Measurements from ENCODE around the gene CDK13.
"Not testable (repeated sequence)": the region's sequence is repeated elsewhere in the genome, so short reads cannot be mapped to it uniquely, and the experiment has no call there.

CDK13 gene

GRCh38 chr7:39911167-39911566 lies 38.9 kb upstream of the CDK13 start:
- no peak for TF ChIP-seq CTCF (IDR thresholded peaks at IDR 0.05; ENCODE audit: extremely low read depth, insufficient read depth, missing control alignments)
- in situ Hi-C loops (cut with MboI; ENCODE audit: low pct_unique_long_range_greater_than_20kb, low sequenced_read_pairs, unreplicated experiment), result no loop called here
- DNase-seq (ENCODE audit: low spot score), result no peak

- in situ Hi-C loops (cut with MboI; ENCODE audit: low pct_unique_long_range_greater_than_20kb, low sequenced_read_pairs, unreplicated experiment); DNase-seq (ENCODE audit: low spot score): not testable (repeated sequence)
These were observed 34.2 kb upstream of the CDK13 start for GRCh38 chr7:39915847-39916246.

- in situ Hi-C loops (cut with MboI; ENCODE audit: low pct_unique_long_range_greater_than_20kb, low sequenced_read_pairs, unreplicated experiment), result no loop called here
- DNase-seq (ENCODE audit: low spot score), result no peak
- no peak for TF ChIP-seq CTCF (IDR thresholded peaks at IDR 0.05; ENCODE audit: extremely low read depth, insufficient read depth, missing control alignments)
These were observed 30.4 kb upstream of the CDK13 start for GRCh38 chr7:39919646-39920045.

GRCh38 chr7:39921506-39922175 lies 28.4 kb upstream of the CDK13 start:
- in situ Hi-C loops (cut with MboI; ENCODE audit: low pct_unique_long_range_greater_than_20kb, low sequenced_read_pairs, unreplicated experiment), result no loop called here
- no peak for DNase-seq (ENCODE audit: low spot score)
- no peak for TF ChIP-seq CTCF (IDR thresholded peaks at IDR 0.05; ENCODE audit: extremely low read depth, insufficient read depth, missing control alignments)

- in situ Hi-C loops (cut with MboI; ENCODE audit: low pct_unique_long_range_greater_than_20kb, low sequenced_read_pairs, unreplicated experiment), result no loop called here
- TF ChIP-seq CTCF (IDR thresholded peaks at IDR 0.05; ENCODE audit: extremely low read depth, insufficient read depth, missing control alignments), result no peak
These were observed 27.5 kb upstream of the CDK13 start for GRCh38 chr7:39922580-39922979.

GRCh38 chr7:39923091-39923490 lies 27.0 kb upstream of the CDK13 start:
- DNase-seq (ENCODE audit: low spot score), result no peak
- no peak for TF ChIP-seq CTCF (IDR thresholded peaks at IDR 0.05; ENCODE audit: extremely low read depth, insufficient read depth, missing control alignments)
- in situ Hi-C loops (cut with MboI; ENCODE audit: low pct_unique_long_range_greater_than_20kb, low sequenced_read_pairs, unreplicated experiment), result no loop called here

More at GRCh38 chr7:39922580-39922979, 27.5 kb upstream of the CDK13 start:
- no peak for DNase-seq (ENCODE audit: low spot score)

GRCh38 chr7:39924122-39924521 lies 25.9 kb upstream of the CDK13 start:
- in situ Hi-C loops (cut with MboI; ENCODE audit: low pct_unique_long_range_greater_than_20kb, low sequenced_read_pairs, unreplicated experiment), result no loop called here
- DNase-seq (ENCODE audit: low spot score), result no peak
- TF ChIP-seq CTCF (IDR thresholded peaks at IDR 0.05; ENCODE audit: extremely low read depth, insufficient read depth, missing control alignments), result no peak
